Fibroblast of lung (primary cell): ENCODE results near the gene POLR3H. TPM values are rescaled to one million over a fixed set of nuclear protein-coding genes. Genes with fewer than 3 reads are reported as not detected.
A peak's percentile ranks its signal among the peaks of the same experiment; 100 is the strongest.

Experiments used
- DNase-seq, 2 donors: peaks; one replicate each; pipeline versions ENCODE4 v3.0.0 to v3.0.0-alpha.2; 2010; ENCODE audit warnings: low read depth in 2 of 2
- H2AFZ ChIP-seq: 2 replicates; pipeline ENCODE4 v1.5.1; 2012; ENCODE audit warnings: low read length, control low read depth, inconsistent platforms
- H3K27ac ChIP-seq: 2 replicates; pipeline ENCODE4 v1.5.1; 2011; ENCODE audit warnings: low read length, control low read depth; ENCODE audit not compliant: insufficient read depth
- H3K27me3 ChIP-seq: 2 replicates; pipeline ENCODE4 v1.5.1; 2011; ENCODE audit warnings: mild to moderate bottlenecking, low read length; ENCODE audit not compliant: control insufficient read depth, insufficient read depth
- H3K36me3 ChIP-seq: 2 replicates; pipeline ENCODE4 v1.5.1; 2011; ENCODE audit warnings: low read length; ENCODE audit not compliant: control insufficient read depth, insufficient read depth
- H3K4me1 ChIP-seq: 2 replicates; pipeline ENCODE4 v1.5.1; 2011; ENCODE audit warnings: low read length; ENCODE audit not compliant: control insufficient read depth, insufficient read depth; ENCODE audit errors: extremely low read depth
- H3K4me2 ChIP-seq: 2 replicates; pipeline ENCODE4 v1.5.1; 2011; ENCODE audit warnings: low read length, control low read depth; ENCODE audit not compliant: insufficient read depth; ENCODE audit errors: extremely low read depth
- H3K4me3 ChIP-seq, 4 experiments: fragments of 200-600 bp in 1 of 4; sonication (generic) in 1 of 4; replicated peaks in 1 of 4; 2 replicates each; pipeline ENCODE4 v1.5.1; 2011 to 2016; ENCODE audit warnings: low read length in 4 of 4, low read depth in 3 of 4, mild to moderate bottlenecking in 3 of 4, control low read depth in 2 of 4, inconsistent platforms in 1 of 4, mixed read lengths in 1 of 4; ENCODE audit not compliant: insufficient read depth in 1 of 4; ENCODE audit errors: control extremely low read depth in 1 of 4
- H3K79me2 ChIP-seq: 2 replicates; pipeline ENCODE4 v1.5.1; 2012; ENCODE audit warnings: mild to moderate bottlenecking, low read length, inconsistent platforms; ENCODE audit not compliant: control insufficient read depth, insufficient read depth
- H3K9ac ChIP-seq: 2 replicates; pipeline ENCODE4 v1.5.1; 2011; ENCODE audit warnings: mild to moderate bottlenecking, low read length, control low read depth; ENCODE audit not compliant: insufficient read depth
- H3K9me3 ChIP-seq: 2 replicates; pipeline ENCODE4 v1.5.1; 2012; ENCODE audit warnings: low read depth, low read length; ENCODE audit not compliant: control insufficient read depth, insufficient read depth
- H4K20me1 ChIP-seq: 2 replicates; pipeline ENCODE4 v1.5.1; 2011; ENCODE audit warnings: low read length; ENCODE audit not compliant: control insufficient read depth, insufficient read depth; ENCODE audit errors: extremely low read depth
- EZH2 ChIP-seq: IDR thresholded peaks from 2 replicates; pipeline ENCODE4 v1.5.1; 2012; ENCODE audit warnings: low read length, control low read depth, mild to moderate bottlenecking; ENCODE audit errors: missing control alignments
- polyA plus RNA-seq, 2 donors: library from polyadenylated mRNA; depleted of rRNA in 1 of 2; stranded (reverse) in 1 of 2; unstranded in 1 of 2; fragments of >200 nt; gene quantifications; 2 replicates each; pipeline ENCODE4 v1.2.1, GENCODE V29; 2011 to 2012; ENCODE audit warnings: missing spikeins in 1 of 2
- total RNA-seq: library from RNA; depleted of rRNA; stranded (reverse); fragments of >200 nt; gene quantifications from 2 replicates; pipeline ENCODE4 v1.2.1, GENCODE V29; 2014
- TF ChIP-seq, protein P1 (sequence below), 2 donors: IDR thresholded peaks in 1 of 2; conservative IDR thresholded peaks in 1 of 2; 1 replicate in 1 of 2; 2 replicates in 1 of 2; pipeline ENCODE4 v1.5.1; 2011 to 2012; ENCODE audit warnings: low read length in 2 of 2, control low read depth in 1 of 2, inconsistent platforms in 1 of 2, low read depth in 1 of 2, mild to moderate bottlenecking in 1 of 2

Gene POLR3H
- total and polyA plus RNA-seq, 2 donors (not counting 1 experiment from before 2014, with no cell fraction given), result 19.7 to 42.6 TPM

DNA sequence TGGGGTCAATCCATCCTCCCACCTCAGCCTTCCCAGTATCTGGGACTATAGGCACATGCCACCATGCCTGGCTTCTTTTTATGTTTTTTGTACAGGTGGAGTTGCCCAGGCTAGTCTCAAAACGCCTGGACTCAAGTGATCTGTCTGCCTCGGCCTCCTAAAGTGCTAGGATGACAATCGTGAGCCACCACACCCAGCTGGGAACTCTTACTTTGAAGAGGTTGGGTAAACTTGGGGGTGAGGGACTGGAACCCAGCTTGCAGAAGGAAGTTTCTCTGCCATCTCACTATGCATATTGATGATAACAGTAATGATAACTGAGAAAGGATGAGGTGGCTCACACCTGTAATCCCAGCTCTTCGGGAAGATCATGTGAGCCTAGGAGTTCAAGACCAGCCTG lies 39.5 kb downstream of the POLR3H start:
- no peak for DNase-seq
- no peaks in the 10 kb centered on the region for H3K9me3 ChIP-seq
- H3K4me2 ChIP-seq, result no peak overlapping the region
- TF ChIP-seq, protein P1, sequence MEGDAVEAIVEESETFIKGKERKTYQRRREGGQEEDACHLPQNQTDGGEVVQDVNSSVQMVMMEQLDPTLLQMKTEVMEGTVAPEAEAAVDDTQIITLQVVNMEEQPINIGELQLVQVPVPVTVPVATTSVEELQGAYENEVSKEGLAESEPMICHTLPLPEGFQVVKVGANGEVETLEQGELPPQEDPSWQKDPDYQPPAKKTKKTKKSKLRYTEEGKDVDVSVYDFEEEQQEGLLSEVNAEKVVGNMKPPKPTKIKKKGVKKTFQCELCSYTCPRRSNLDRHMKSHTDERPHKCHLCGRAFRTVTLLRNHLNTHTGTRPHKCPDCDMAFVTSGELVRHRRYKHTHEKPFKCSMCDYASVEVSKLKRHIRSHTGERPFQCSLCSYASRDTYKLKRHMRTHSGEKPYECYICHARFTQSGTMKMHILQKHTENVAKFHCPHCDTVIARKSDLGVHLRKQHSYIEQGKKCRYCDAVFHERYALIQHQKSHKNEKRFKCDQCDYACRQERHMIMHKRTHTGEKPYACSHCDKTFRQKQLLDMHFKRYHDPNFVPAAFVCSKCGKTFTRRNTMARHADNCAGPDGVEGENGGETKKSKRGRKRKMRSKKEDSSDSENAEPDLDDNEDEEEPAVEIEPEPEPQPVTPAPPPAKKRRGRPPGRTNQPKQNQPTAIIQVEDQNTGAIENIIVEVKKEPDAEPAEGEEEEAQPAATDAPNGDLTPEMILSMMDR (conservative IDR thresholded peaks at IDR 0.05 in 1 of 2, IDR thresholded peaks at IDR 0.05 in 1 of 2; ENCODE audit: low read depth in 1 of 2, low read length in 2 of 2), result no peak
- TF ChIP-seq EZH2, result no peak
- no peaks in the 10 kb centered on the region for H4K20me1 ChIP-seq
- no peak overlapping the region for H2AFZ ChIP-seq
- no peaks in the 10 kb centered on the region for H3K27me3 ChIP-seq
- no peaks in the 10 kb centered on the region for H3K4me1 ChIP-seq
- H3K36me3 ChIP-seq, result peaks cover 7% of the 10 kb centered on the region
- no peak overlapping the region for H3K27ac ChIP-seq
- H3K9ac ChIP-seq, result no peak overlapping the region
- H3K4me3 ChIP-seq, result no peak overlapping the region
- H3K79me2 ChIP-seq, result no peaks in the 10 kb centered on the region

DNA sequence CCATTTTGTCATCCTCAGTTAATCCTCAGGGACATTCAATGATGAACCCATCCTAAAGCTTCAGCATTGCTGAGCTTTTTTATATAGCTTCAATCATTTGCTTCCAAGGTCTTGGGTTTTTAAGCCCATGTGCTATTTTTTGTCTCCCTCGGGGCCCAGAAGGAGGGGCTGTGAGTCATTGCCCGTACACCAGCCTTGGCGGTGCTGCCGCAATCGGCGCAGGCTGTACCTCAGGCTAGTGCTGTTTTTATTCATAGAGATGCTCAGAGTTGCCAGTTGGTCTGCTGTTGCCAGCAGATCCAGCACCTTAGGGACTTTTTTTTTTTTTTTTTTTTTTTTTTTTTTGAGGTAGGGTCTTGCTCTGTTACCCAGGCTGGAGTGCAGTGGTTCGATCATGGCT lies 39.9 kb downstream of the POLR3H start:
- DNase-seq, result no peak
- no peak overlapping the region for H3K4me2 ChIP-seq
- H3K36me3 ChIP-seq, result peaks cover 9% of the 10 kb centered on the region
- H3K9me3 ChIP-seq, result no peaks in the 10 kb centered on the region
- no peaks in the 10 kb centered on the region for H3K79me2 ChIP-seq
- no peak overlapping the region for H3K4me3 ChIP-seq
- no peak overlapping the region for H3K9ac ChIP-seq
- H2AFZ ChIP-seq, result no peak overlapping the region
- no peak overlapping the region for H3K27ac ChIP-seq
- no peaks in the 10 kb centered on the region for H4K20me1 ChIP-seq
- no peaks in the 10 kb centered on the region for H3K27me3 ChIP-seq
- no peaks in the 10 kb centered on the region for H3K4me1 ChIP-seq
- no peak for TF ChIP-seq EZH2
- TF ChIP-seq, protein P1 (conservative IDR thresholded peaks at IDR 0.05 in 1 of 2, IDR thresholded peaks at IDR 0.05 in 1 of 2; ENCODE audit: low read depth in 1 of 2, low read length in 2 of 2), result no peak

DNA sequence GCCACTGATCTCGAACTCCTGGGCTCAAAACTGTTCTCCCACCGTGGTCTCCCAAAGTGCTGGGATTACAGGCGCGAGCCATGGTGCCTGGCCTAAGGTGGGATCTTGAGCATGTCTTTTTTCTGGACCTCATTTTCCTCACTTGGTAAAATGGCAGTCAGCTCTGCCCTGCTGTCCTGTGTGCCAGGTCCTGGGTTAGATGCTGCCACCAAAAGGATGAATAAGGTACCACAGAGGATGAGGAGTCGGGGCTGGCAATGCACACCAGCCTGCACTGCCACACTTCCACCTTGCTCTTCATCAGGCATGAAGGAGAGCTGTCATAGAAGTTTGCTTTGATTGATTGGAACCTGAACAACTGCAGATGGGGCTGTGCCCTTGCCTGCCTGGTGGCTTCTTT lies 43.1 kb downstream of the POLR3H start:
- no peak overlapping the region for H3K9ac ChIP-seq
- H3K27ac ChIP-seq, result no peak overlapping the region
- H3K27me3 ChIP-seq, result no peaks in the 10 kb centered on the region
- H3K79me2 ChIP-seq, result no peaks in the 10 kb centered on the region
- peak in 1 of 2 donors; percentile 27 for DNase-seq
- no peak overlapping the region for H2AFZ ChIP-seq
- no peaks in the 10 kb centered on the region for H3K4me1 ChIP-seq
- no peak for TF ChIP-seq EZH2
- TF ChIP-seq, protein P1 (conservative IDR thresholded peaks at IDR 0.05 in 1 of 2, IDR thresholded peaks at IDR 0.05 in 1 of 2; ENCODE audit: low read depth in 1 of 2, low read length in 2 of 2), result peak; percentile 9 to 27
- no peaks in the 10 kb centered on the region for H3K9me3 ChIP-seq
- no peak overlapping the region for H3K4me3 ChIP-seq
- peaks cover 7% of the 10 kb centered on the region for H3K36me3 ChIP-seq
- H4K20me1 ChIP-seq, result no peaks in the 10 kb centered on the region
- H3K4me2 ChIP-seq, result no peak overlapping the region
